ES-I3 (cell line): Measurements from ENCODE around the gene KRT17.

Experiments
- H3K36me3 ChIP-seq: 2 replicates; pipeline ENCODE4 v1.6.1; 2013; ENCODE audit warnings: mild to moderate bottlenecking, low read length, control low read depth, moderate library complexity; ENCODE audit not compliant: insufficient read depth
- H3K4me1 ChIP-seq: 2 replicates; pipeline ENCODE4 v1.6.1; 2013; ENCODE audit warnings: mild to moderate bottlenecking, control low read depth, low read length; ENCODE audit not compliant: insufficient read depth
- H3K9ac ChIP-seq: 2 replicates; pipeline ENCODE4 v1.6.1; 2013; ENCODE audit warnings: low read depth, mild to moderate bottlenecking, low read length, moderate library complexity
- H3K9me3 ChIP-seq: 2 replicates; pipeline ENCODE4 v1.6.1; 2013; ENCODE audit warnings: mild to moderate bottlenecking, low read length, moderate library complexity; ENCODE audit not compliant: control insufficient read depth, insufficient read depth

KRT17 gene

GRCh38 chr17:41624208-41625101 is at the start of gene KRT17:
Gene KRT17 (minus strand): TSS chr17:41624575. CDS start chr17:41624509, 66 bp downstream.
- no peak within 1 kb of the TSS for H3K9ac ChIP-seq
- H3K4me1 ChIP-seq, result peaks cover 5% of the 10 kb centered on the region; the same call in 1 of the 2 replicates
- no peaks in the 10 kb centered on the region for H3K36me3 ChIP-seq
- H3K9me3 ChIP-seq, result no peaks in the 10 kb centered on the region

- Histone ChIP-seq H3K36me3 (no peaks in the 10 kb centered on the region), H3K9ac (no peak overlapping the region), H3K4me1 (no peaks in the 10 kb centered on the region; the same call in 1 of the 2 replicates), H3K9me3 (no peaks in the 10 kb centered on the region)
Observed at GRCh38 chr17:41672153-41672552, 47.8 kb upstream of the KRT17 start.

- Histone ChIP-seq H3K9ac (peak overlapping the region; percentile 76; the same call in 1 of the 2 replicates), H3K4me1 (no peaks in the 10 kb centered on the region; the same call in 1 of the 2 replicates), H3K9me3 (no peaks in the 10 kb centered on the region), H3K36me3 (no peaks in the 10 kb centered on the region)
Observed at GRCh38 chr17:41667280-41668041, 43.1 kb upstream of the KRT17 start.

DNA sequence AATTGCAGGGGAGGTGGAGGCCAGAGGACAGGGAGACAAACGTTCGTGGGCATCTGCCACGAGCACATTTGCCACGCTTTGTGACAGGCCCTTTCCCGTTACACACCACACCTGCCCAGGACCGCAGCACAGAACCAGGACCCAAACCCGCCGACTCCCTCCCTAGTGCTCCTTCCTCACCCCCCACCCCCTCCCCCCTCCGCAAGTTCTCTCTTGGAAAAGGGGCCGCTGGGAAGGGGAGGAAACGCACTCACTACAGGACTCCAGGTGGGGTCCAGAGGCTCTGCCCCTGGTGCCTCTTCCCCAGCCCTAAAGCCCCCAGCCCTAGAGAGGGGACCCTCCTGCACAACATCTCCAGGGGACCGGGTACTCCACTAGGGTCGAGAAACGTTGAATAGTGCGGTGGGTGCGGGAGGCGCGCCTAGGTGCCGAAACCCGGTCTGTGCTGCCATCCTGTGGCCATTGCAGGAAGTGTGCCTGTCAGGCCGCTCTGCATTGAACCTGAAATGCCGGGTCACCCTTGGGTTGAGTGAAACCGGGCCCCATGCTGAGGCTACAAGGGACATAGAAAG is 42.4 kb upstream of the KRT17 start:
- Histone ChIP-seq H3K9ac (peak overlapping the region; percentile 76; the same call in 1 of the 2 replicates), H3K36me3 (no peaks in the 10 kb centered on the region), H3K4me1 (no peaks in the 10 kb centered on the region; the same call in 1 of the 2 replicates), H3K9me3 (no peaks in the 10 kb centered on the region)

- H3K4me1 ChIP-seq, result no peaks in the 10 kb centered on the region; the same call in 1 of the 2 replicates
- no peaks in the 10 kb centered on the region for H3K36me3 ChIP-seq
- H3K9ac ChIP-seq, result peak overlapping the region; percentile 76
- H3K9me3 ChIP-seq, result no peaks in the 10 kb centered on the region
Observed at GRCh38 chr17:41666237-41666641, 41.9 kb upstream of the KRT17 start.

GRCh38 chr17:41665566-41666236 is 41.3 kb upstream of the KRT17 start:
- Histone ChIP-seq H3K4me1 (no peaks in the 10 kb centered on the region; the same call in 1 of the 2 replicates), H3K9ac (peak overlapping the region; percentile 76), H3K9me3 (no peaks in the 10 kb centered on the region), H3K36me3 (no peaks in the 10 kb centered on the region)

- Histone ChIP-seq H3K4me1 (no peaks in the 10 kb centered on the region; the same call in 1 of the 2 replicates), H3K36me3 (no peaks in the 10 kb centered on the region), H3K9me3 (no peaks in the 10 kb centered on the region), H3K9ac (no peak overlapping the region)
Observed at GRCh38 chr17:41664587-41665565, 40.5 kb upstream of the KRT17 start.

DNA sequence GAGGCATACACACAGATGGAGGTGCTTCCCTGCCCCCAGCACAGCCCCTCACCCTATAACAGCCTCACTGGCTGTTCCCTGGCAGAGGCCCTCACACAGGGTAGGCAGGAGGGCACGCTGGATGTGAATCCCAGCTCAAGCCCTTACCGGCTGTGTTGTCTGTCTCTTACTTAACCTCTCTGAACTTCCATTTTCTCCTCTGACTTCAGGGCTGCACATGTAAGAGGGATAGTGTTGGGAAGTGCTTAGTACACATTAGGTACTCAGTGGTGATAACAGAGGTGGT is 39.7 kb upstream of the KRT17 start:
- H3K9me3 ChIP-seq, result no peaks in the 10 kb centered on the region
- H3K9ac ChIP-seq, result no peak overlapping the region
- no peaks in the 10 kb centered on the region; the same call in 1 of the 2 replicates for H3K4me1 ChIP-seq
- H3K36me3 ChIP-seq, result no peaks in the 10 kb centered on the region

- no peak overlapping the region for H3K9ac ChIP-seq
- H3K9me3 ChIP-seq, result no peaks in the 10 kb centered on the region
- H3K36me3 ChIP-seq, result no peaks in the 10 kb centered on the region
- H3K4me1 ChIP-seq, result no peaks in the 10 kb centered on the region; the same call in 1 of the 2 replicates
Observed at GRCh38 chr17:41663451-41664171, 39.2 kb upstream of the KRT17 start.

DNA sequence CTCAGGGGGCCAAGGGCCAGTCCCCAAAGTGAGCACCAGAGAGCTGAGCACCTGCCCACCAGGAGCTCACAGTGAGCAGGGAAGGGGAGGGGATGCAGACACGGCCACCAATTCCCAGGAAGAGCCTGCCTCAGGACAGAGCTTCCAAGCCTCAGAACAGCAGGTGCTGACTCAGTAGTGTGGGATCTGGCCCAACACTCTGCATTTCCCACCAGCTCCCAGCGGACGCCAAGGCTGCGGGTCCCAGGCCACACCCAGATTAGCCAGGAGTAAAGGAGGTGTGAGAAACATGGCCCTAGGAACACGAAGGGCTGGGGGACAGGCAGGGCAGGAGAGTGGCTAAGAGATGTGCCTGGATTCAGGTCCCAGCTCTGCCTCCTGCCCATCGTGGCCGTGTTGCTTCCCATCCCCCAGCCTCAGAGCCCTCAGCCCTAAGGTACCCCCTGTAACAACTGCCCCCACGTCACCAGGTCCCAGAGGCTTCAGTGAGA is 35.9 kb upstream of the KRT17 start:
- peaks cover 5% of the 10 kb centered on the region; the same call in 1 of the 2 replicates for H3K4me1 ChIP-seq

DNA sequence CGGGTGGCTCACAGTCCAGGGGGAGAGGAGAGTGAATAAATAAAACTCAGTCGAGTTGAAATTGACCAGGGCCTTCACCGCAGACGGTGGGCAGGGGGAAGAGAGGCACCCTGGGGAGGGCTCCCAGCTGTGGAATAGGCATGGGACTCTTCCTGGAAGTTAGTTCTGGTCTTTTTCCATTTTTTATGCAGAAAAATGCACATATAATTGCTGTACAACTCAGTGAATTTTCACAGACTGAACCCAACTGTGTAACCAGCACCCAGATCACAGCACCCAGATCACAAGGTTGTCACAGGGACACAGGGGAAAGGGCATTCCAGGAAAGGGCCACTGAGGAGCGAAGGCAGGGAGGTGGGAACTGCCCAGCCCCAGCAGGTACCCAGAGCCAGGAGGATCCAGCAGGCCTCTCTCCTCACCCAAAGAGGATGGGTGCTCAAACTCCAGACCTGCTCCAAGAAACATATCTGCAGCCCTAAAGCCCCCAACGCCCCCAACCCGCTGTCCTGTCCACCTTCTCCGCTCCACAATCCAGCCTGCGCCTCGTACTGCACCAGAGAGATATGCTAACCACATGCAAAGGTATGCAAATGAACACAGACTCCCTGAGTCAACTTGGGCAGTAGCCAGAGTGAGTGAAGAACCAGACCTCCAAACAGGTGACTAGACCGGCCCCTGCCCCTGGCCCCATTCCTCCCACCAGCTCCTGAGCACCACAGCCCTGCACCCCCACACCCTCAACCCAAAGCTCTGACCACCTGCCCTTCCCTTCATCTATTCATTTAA is 35.2 kb upstream of the KRT17 start:
- peaks cover 11% of the 10 kb centered on the region; the same call in 1 of the 2 replicates for H3K4me1 ChIP-seq

More for the DNA sequence above, 35.9 kb upstream of the KRT17 start:
- Histone ChIP-seq H3K36me3 (no peaks in the 10 kb centered on the region), H3K9me3 (no peaks in the 10 kb centered on the region), H3K9ac (no peak overlapping the region)

DNA sequence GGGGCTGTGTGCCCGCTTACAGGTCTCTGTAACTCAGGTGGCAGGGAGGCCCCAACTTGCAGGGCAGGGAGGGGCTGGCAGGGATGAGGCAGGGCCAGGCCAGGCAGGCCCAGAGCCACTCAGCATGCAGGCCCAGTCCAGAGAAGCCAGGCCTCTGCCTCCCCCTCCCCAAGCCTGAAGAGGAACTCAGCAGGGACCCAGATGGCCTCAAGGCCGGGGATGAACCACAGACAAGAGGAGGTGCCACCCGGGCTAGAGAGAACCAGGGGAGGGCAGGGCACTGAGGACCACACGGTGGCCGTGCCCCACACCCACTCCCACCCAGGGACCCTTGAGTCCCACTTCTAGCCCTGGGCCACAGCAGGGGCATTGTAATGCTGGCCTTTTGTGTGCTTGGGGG is 34.5 kb upstream of the KRT17 start:
- Histone ChIP-seq H3K9me3 (no peaks in the 10 kb centered on the region), H3K4me1 (peaks cover 12% of the 10 kb centered on the region; the same call in 1 of the 2 replicates), H3K36me3 (no peaks in the 10 kb centered on the region), H3K9ac (no peak overlapping the region)

More for the DNA sequence above, 35.2 kb upstream of the KRT17 start:
- no peaks in the 10 kb centered on the region for H3K36me3 ChIP-seq
- no peaks in the 10 kb centered on the region for H3K9me3 ChIP-seq
- H3K9ac ChIP-seq, result no peak overlapping the region
